GM12872 (cell line): ENCODE results near the gene PDZD2.

ENCODE experiments used
- CTCF ChIP-seq: IDR thresholded peaks from 3 replicates; pipeline ENCODE4 v1.5.1; 2011; ENCODE audit warnings: low read depth, mild to moderate bottlenecking, low read length, moderate library complexity; ENCODE audit not compliant: insufficient read depth

The PDZD2 gene

GRCh38 chr5:31770998-31771397, 132.1 kb downstream of the PDZD2 start:
- no peak for TF ChIP-seq CTCF

GRCh38 chr5:31771500-31771899, 132.6 kb downstream of the PDZD2 start:
- TF ChIP-seq CTCF = no peak

- TF ChIP-seq CTCF = no peak
These were observed 138.2 kb downstream of the PDZD2 start for GRCh38 chr5:31776976-31777651.

GRCh38 chr5:31781772-31782171, 142.8 kb downstream of the PDZD2 start:
- no peak for TF ChIP-seq CTCF

GRCh38 chr5:31783086-31783645, 144.2 kb downstream of the PDZD2 start:
- TF ChIP-seq CTCF = no peak

GRCh38 chr5:31783731-31784130, 144.8 kb downstream of the PDZD2 start:
- no peak for TF ChIP-seq CTCF

GRCh38 chr5:31786090-31786631, 147.2 kb downstream of the PDZD2 start:
- TF ChIP-seq CTCF = no peak
